Prostate gland (tissue), 2 donors: Measurements from ENCODE around the gene HSPA9. TPM values are rescaled to one million over a fixed set of nuclear protein-coding genes. Genes with fewer than 3 reads are reported as not detected.
A peak's percentile ranks its signal among the peaks of the same experiment; 100 is the strongest.

ENCODE experiments used
- DNase-seq: peaks from one replicate; pipeline ENCODE4 v3.0.0-alpha.2; 2019; ENCODE audit warnings: low spot score
- H3K27ac ChIP-seq, 2 donors: fragments of 200-600 bp; sonication (generic); 2 replicates each; pipeline ENCODE4 v1.5.1; 2017 to 2019
- H3K27me3 ChIP-seq: fragments of 200-600 bp; sonication (generic); replicated peaks from 2 replicates; pipeline ENCODE4 v1.5.1; 2019; ENCODE audit not compliant: insufficient read depth
- H3K36me3 ChIP-seq, 2 donors: fragments of 200-600 bp; sonication (generic); 1 replicate in 1 of 2; 2 replicates in 1 of 2; pipeline versions ENCODE4 v1.5.1 to v1.8.1; 2017 to 2019
- H3K4me1 ChIP-seq: fragments of 200-600 bp; sonication (generic); replicated peaks from 2 replicates; pipeline ENCODE4 v1.5.1; 2019
- H3K4me3 ChIP-seq, 2 donors: fragments of 200-600 bp; sonication (generic); 2 replicates each; pipeline ENCODE4 v1.5.1; 2017 to 2019
- H3K9me3 ChIP-seq: fragments of 200-600 bp; sonication (generic); 2 replicates; pipeline ENCODE4 v1.5.1; 2017
- CTCF ChIP-seq, 4 experiments: fragments of 200-600 bp in 2 of 4; fragments of 450-650 bp in 2 of 4; sonication (generic) in 2 of 4; IDR thresholded peaks; 1 replicate in 3 of 4; 2 replicates in 1 of 4; pipeline ENCODE4 v1.5.1; 2016 to 2019; ENCODE audit warnings: antibody characterized with exemption in 4 of 4, mild to moderate bottlenecking in 2 of 4, moderate library complexity in 2 of 4
- POLR2A ChIP-seq: fragments of 450-650 bp; IDR thresholded peaks from one replicate; pipeline ENCODE4 v1.6.1; 2016; ENCODE audit warnings: antibody characterized with exemption, mild to moderate bottlenecking
- POLR2AphosphoS5 ChIP-seq: sonication (generic); formaldehyde crosslinking; IDR thresholded peaks from one replicate; pipeline ENCODE4 v1.6.1; 2017; ENCODE audit warnings: antibody characterized with exemption
- WGBS: methylation state at CpG from one replicate; pipeline ENCODE4 v1.1.5; 2018; 5-methylcytosine and 5-hydroxymethylcytosine counted together
- intact Hi-C: fragments of 100-400 bp; cut with DNase I; formaldehyde crosslinking; loops from one replicate; pipeline ENCODE4 v1.14.2; 2022
- total RNA-seq, 2 donors: library from RNA; depleted of rRNA; stranded (reverse); fragments of >200 nt; gene quantifications; one replicate each; pipeline ENCODE4 v1.1.0, GENCODE V29; 2016

The HSPA9 gene
- total RNA-seq, 2 donors from 2014 or later = 273 to 331 TPM

- intact Hi-C loops = no loop called here
- Histone ChIP-seq H3K27me3 (no peaks in the 10 kb centered on the region), H3K36me3 (peaks cover 7 to 11% of the 10 kb centered on the region in 2 donors), H3K4me1 (peaks cover 2% of the 10 kb centered on the region), H3K4me3 (no peak overlapping the region), H3K27ac (no peak overlapping the region), H3K9me3 (no peaks in the 10 kb centered on the region)
- WGBS = 93% methylated on average over 4 of the region's 4 CpGs
- TF ChIP-seq POLR2AphosphoS5 (no peak), POLR2A (no peak), CTCF (IDR thresholded peaks at IDR 0.05) (no peak)
- no peak for DNase-seq
Measured at GRCh38 chr5:138552657-138553056, 22.5 kb downstream of the HSPA9 start.

DNA sequence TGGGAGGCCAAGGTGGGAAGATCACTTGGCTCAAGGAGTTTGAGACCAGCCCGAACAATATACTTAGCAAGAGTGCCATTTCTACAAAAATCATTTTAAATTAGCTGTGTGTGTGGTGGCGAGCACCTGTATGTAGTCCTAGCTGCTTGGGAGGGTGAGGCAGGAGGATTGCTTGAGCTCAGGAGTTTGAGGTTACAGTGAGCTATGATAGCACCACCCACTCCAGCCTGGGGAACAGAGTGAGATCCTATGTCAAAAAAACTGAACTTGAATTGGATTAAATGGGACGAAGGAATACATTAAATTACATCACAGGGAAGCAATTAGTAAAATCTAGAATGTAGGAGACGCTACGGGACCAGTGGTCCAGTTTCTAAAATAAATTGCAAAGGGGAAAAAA lies 25.8 kb downstream of the HSPA9 start:
- Histone ChIP-seq H3K9me3 (no peaks in the 10 kb centered on the region), H3K27me3 (no peaks in the 10 kb centered on the region), H3K36me3 (no peaks in the 10 kb centered on the region), H3K4me1 (peaks cover 9% of the 10 kb centered on the region), H3K4me3 (no peak overlapping the region), H3K27ac (peak overlapping the region in 1 of 2 donors; percentile 66)
- 95% methylated on average over 5 of the region's 5 CpGs for WGBS
- no peak for DNase-seq
- intact Hi-C loops = no loop called here
- TF ChIP-seq POLR2A (no peak), CTCF (IDR thresholded peaks at IDR 0.05) (no peak), POLR2AphosphoS5 (no peak)

DNA sequence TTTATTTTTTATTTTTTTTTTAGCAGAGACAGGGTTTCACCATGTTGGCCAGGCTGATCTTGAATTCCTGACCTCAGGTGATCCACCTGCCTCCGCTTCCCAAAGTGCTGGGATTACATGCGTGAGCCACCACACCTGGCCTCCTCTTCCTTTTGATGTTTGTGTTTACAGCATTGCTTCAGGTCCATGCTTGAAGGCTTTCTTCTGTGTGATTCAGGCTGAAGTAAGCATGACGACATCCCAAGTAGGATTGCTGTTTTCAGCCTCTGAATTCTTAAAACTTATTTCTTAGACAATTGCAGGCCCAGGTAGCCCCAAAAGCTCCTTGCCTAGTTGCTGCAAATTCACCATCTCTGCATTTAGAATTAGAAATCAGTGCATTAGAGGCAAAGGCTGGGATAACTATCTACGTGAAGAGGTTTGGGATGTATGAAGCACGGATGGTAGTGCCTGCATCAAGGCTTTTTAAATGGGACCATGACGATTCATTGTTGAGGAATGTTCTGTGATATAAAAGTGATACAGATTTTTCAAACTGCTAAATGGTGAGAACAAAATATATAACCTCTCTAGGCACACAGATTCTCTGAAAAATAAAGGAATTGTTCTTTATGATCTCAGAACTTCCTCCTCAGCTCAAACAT lies 29.2 kb downstream of the HSPA9 start:
- peaks cover 11% of the 10 kb centered on the region for H3K4me1 ChIP-seq
- no peak overlapping the region for H3K27ac ChIP-seq
- H3K36me3 ChIP-seq = no peaks in the 10 kb centered on the region
- H3K4me3 ChIP-seq = no peak overlapping the region
- H3K9me3 ChIP-seq = no peaks in the 10 kb centered on the region
- DNase-seq = no peak
- TF ChIP-seq POLR2A = no peak
- no peak for TF ChIP-seq POLR2AphosphoS5
- no peak for TF ChIP-seq CTCF (IDR thresholded peaks at IDR 0.05)
- H3K27me3 ChIP-seq = no peaks in the 10 kb centered on the region
- intact Hi-C loops = no loop called here
- WGBS = 78% methylated on average over 6 of the region's 6 CpGs

GRCh38 chr5:138544181-138545134 lies 30.7 kb downstream of the HSPA9 start:
- TF ChIP-seq POLR2AphosphoS5 (no peak), POLR2A (no peak), CTCF (IDR thresholded peaks at IDR 0.05) (no peak)
- H3K36me3 ChIP-seq = no peaks in the 10 kb centered on the region
- DNase-seq = no peak
- peak overlapping the region; percentile 93 to 95 for H3K4me3 ChIP-seq
- WGBS = 60% methylated on average over 16 of the region's 16 CpGs
- H3K27ac ChIP-seq = peak overlapping the region; percentile 96 to 97
- intact Hi-C loops = no loop called here
- H3K9me3 ChIP-seq = no peaks in the 10 kb centered on the region
- no peaks in the 10 kb centered on the region for H3K27me3 ChIP-seq
- peaks cover 11% of the 10 kb centered on the region for H3K4me1 ChIP-seq
